ENCODE results near the gene TAF10. TPM values are rescaled to one million over a fixed set of nuclear protein-coding genes. Genes with fewer than 3 reads are reported as not detected.

TAF10 gene
- polyA plus RNA-seq, 1 of the 3 experiments (the other 2 are of a cell fraction) = 213 TPM

- Histone ChIP-seq H3K4me2 (no peak overlapping the region), H2AFZ (ENCODE audit: low read depth) (no peak overlapping the region), H3K4me1 (ENCODE audit: control insufficient read depth in 1 of 2, insufficient read depth in 2 of 2, low read depth in 1 of 2, low read length in 1 of 2) (peaks cover 4 to 6% of the 10 kb centered on the region in 2 experiments; a peak in 3 of 4 replicates), H3K36me3 (replicated peaks in 1 of 2; ENCODE audit: control insufficient read depth in 1 of 2, insufficient read depth in 2 of 2, low read length in 1 of 2) (no peaks in the 10 kb centered on the region), H4K20me1 (ENCODE audit: insufficient read depth) (no peaks in the 10 kb centered on the region), H3K9me3 (no peaks in the 10 kb centered on the region), H3K4me3 (ENCODE audit: low read depth in 2 of 2, low read length in 1 of 2) (no peak overlapping the region), H3K9ac (no peak overlapping the region), H3K27me3 (ENCODE audit: insufficient read depth) (no peaks in the 10 kb centered on the region), H3F3A (replicated peaks; ENCODE audit: insufficient read depth) (no peaks in the 10 kb centered on the region), H3K79me2 (ENCODE audit: insufficient read depth) (no peaks in the 10 kb centered on the region), H3K9me2 (no peaks in the 10 kb centered on the region), H3K27ac (ENCODE audit: low read depth in 2 of 2, low read length in 1 of 2) (no peak overlapping the region)
- TF ChIP-seq SIN3A (IDR thresholded peaks at IDR 0.05; ENCODE audit: borderline replicate concordance, low read depth, low read length) (no peak), EP300 (IDR thresholded peaks at IDR 0.05; ENCODE audit: borderline replicate concordance in 1 of 2, low read depth in 1 of 2, low read length in 1 of 2) (no peak), MAX (IDR thresholded peaks at IDR 0.05; ENCODE audit: low read depth) (no peak), TEAD4 (IDR thresholded peaks at IDR 0.05; ENCODE audit: borderline replicate concordance, insufficient read depth) (no peak), CHD2 (IDR thresholded peaks at IDR 0.05; ENCODE audit: low read length, partially characterized antibody) (no peak), MEF2A (IDR thresholded peaks at IDR 0.05; ENCODE audit: borderline replicate concordance, low read depth) (no peak), NFIC (IDR thresholded peaks at IDR 0.05; ENCODE audit: borderline replicate concordance) (no peak), YY1 (IDR thresholded peaks at IDR 0.05; ENCODE audit: low read depth) (no peak)
- no peak for DNase-seq
- 93% methylated on average over 8 of the region's 13 CpGs for WGBS (ENCODE audit: low lambda C conversion rate)
- ChIA-PET CTCF (no interaction called here), POLR2A (no interaction called here)
Measured at GRCh38 chr11:6566704-6567370, 45.2 kb downstream of the TAF10 start.

DNA sequence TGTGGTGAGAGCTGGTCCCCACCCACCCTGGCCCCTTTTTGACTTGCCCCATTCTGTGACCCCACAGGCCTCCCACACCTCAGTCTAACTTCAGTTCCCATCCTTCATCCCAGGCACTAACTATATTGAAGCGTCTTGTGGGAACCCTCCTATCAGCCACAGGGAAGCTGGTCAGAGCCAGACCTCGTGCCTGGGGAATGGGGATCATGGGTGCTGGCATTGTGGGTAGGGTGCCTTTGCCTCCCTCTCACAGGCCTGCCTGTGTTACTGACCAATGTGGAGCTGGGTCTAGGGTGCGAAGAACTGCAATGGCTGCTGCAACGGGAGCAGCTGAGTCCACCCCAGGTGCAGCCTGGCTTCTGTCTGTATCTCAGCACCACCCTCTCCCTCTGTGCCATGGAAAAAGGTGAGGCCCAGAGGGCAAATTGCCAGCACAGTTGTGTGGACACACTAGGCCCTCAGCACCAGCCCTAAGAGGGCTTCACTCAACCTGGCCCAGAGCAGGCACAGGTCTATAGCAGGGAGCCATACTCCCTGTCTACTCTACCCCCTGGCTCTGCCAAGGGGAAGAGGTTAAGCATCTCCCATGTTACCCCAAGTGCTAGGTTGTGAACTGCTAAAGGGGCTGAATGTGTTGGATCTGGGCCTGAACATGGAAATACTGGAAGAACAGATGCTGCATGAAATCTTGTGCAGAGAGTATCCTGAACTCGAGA lies 45.9 kb downstream of the TAF10 start:
- Histone ChIP-seq H3K9ac (no peak overlapping the region), H3F3A (replicated peaks; ENCODE audit: insufficient read depth) (no peaks in the 10 kb centered on the region), H3K9me3 (no peaks in the 10 kb centered on the region), H3K79me2 (ENCODE audit: insufficient read depth) (no peaks in the 10 kb centered on the region), H3K4me2 (no peak overlapping the region), H3K4me1 (ENCODE audit: control insufficient read depth in 1 of 2, insufficient read depth in 2 of 2, low read depth in 1 of 2, low read length in 1 of 2) (peaks cover 4 to 6% of the 10 kb centered on the region in 2 experiments; a peak in 3 of 4 replicates), H3K9me2 (no peaks in the 10 kb centered on the region), H3K27me3 (ENCODE audit: insufficient read depth) (no peaks in the 10 kb centered on the region), H3K27ac (ENCODE audit: low read depth in 2 of 2, low read length in 1 of 2) (no peak overlapping the region), H4K20me1 (ENCODE audit: insufficient read depth) (no peaks in the 10 kb centered on the region), H3K36me3 (replicated peaks in 1 of 2; ENCODE audit: control insufficient read depth in 1 of 2, insufficient read depth in 2 of 2, low read length in 1 of 2) (no peaks in the 10 kb centered on the region), H3K4me3 (ENCODE audit: low read depth in 2 of 2, low read length in 1 of 2) (no peak overlapping the region), H2AFZ (ENCODE audit: low read depth) (no peak overlapping the region)
- ChIA-PET POLR2A (no interaction called here), CTCF (no interaction called here)
- no peak for DNase-seq
- WGBS (ENCODE audit: low lambda C conversion rate) = 90% methylated on average over 4 of the region's 5 CpGs
- TF ChIP-seq NFIC (IDR thresholded peaks at IDR 0.05; ENCODE audit: borderline replicate concordance) (no peak), POLR2AphosphoS5 (IDR thresholded peaks at IDR 0.05; ENCODE audit: low read depth, low read length) (no peak), RXRA (IDR thresholded peaks at IDR 0.05; ENCODE audit: borderline replicate concordance, low read depth) (no peak)

- no peaks in the 10 kb centered on the region for H3K9me2 ChIP-seq
- H3K27me3 ChIP-seq (ENCODE audit: insufficient read depth) = no peaks in the 10 kb centered on the region
- peaks cover 4 to 6% of the 10 kb centered on the region in 2 experiments; a peak in 3 of 4 replicates for H3K4me1 ChIP-seq (ENCODE audit: control insufficient read depth in 1 of 2, insufficient read depth in 2 of 2, low read depth in 1 of 2, low read length in 1 of 2)
- H3K79me2 ChIP-seq (ENCODE audit: insufficient read depth) = no peaks in the 10 kb centered on the region
- 66% methylated on average over 2 of the region's 2 CpGs for WGBS (ENCODE audit: low lambda C conversion rate)
- H3K4me3 ChIP-seq (ENCODE audit: low read depth in 2 of 2, low read length in 1 of 2) = no peak overlapping the region
- no peak overlapping the region for H3K9ac ChIP-seq
- ChIA-PET POLR2A (no interaction called here), CTCF (interaction anchor here (0.6 kb wide), 1 partner anchor 23 kb away, joined by 3 read pairs; no protein-coding TSS in a partner anchor)
- H3K36me3 ChIP-seq (replicated peaks in 1 of 2; ENCODE audit: control insufficient read depth in 1 of 2, insufficient read depth in 2 of 2, low read length in 1 of 2) = no peaks in the 10 kb centered on the region
- H2AFZ ChIP-seq (ENCODE audit: low read depth) = no peak overlapping the region
- no peak overlapping the region for H3K4me2 ChIP-seq
- no peaks in the 10 kb centered on the region for H3K9me3 ChIP-seq
- no peaks in the 10 kb centered on the region for H4K20me1 ChIP-seq (ENCODE audit: insufficient read depth)
- DNase-seq = no peak
- H3K27ac ChIP-seq (ENCODE audit: low read depth in 2 of 2, low read length in 1 of 2) = no peak overlapping the region
- no peaks in the 10 kb centered on the region for H3F3A ChIP-seq (replicated peaks; ENCODE audit: insufficient read depth)
- TF ChIP-seq, protein P1, sequence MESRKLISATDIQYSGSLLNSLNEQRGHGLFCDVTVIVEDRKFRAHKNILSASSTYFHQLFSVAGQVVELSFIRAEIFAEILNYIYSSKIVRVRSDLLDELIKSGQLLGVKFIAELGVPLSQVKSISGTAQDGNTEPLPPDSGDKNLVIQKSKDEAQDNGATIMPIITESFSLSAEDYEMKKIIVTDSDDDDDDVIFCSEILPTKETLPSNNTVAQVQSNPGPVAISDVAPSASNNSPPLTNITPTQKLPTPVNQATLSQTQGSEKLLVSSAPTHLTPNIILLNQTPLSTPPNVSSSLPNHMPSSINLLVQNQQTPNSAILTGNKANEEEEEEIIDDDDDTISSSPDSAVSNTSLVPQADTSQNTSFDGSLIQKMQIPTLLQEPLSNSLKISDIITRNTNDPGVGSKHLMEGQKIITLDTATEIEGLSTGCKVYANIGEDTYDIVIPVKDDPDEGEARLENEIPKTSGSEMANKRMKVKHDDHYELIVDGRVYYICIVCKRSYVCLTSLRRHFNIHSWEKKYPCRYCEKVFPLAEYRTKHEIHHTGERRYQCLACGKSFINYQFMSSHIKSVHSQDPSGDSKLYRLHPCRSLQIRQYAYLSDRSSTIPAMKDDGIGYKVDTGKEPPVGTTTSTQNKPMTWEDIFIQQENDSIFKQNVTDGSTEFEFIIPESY (IDR thresholded peaks at IDR 0.05; ENCODE audit: borderline replicate concordance, low read depth) = no peak
- no peak for TF ChIP-seq CHD2 (IDR thresholded peaks at IDR 0.05; ENCODE audit: low read length, partially characterized antibody)
- TF ChIP-seq FOSL2 (IDR thresholded peaks at IDR 0.05; ENCODE audit: borderline replicate concordance, low read depth) = no peak
- no peak for TF ChIP-seq CTCF (IDR thresholded peaks at IDR 0.05)
- no peak for TF ChIP-seq MXI1 (IDR thresholded peaks at IDR 0.05; ENCODE audit: low read depth, low read length)
- no peak for TF ChIP-seq GABPA (IDR thresholded peaks at IDR 0.05; ENCODE audit: low read depth)
- no peak for TF ChIP-seq SMC3 (IDR thresholded peaks at IDR 0.05; ENCODE audit: low read depth, low read length)
- no peak for TF ChIP-seq EZH2phosphoT487 (IDR thresholded peaks at IDR 0.05; ENCODE audit: borderline replicate concordance, low read depth)
- no peak for TF ChIP-seq RXRA (IDR thresholded peaks at IDR 0.05; ENCODE audit: borderline replicate concordance, low read depth)
Measured at GRCh38 chr11:6565325-6565724, 46.7 kb downstream of the TAF10 start.

Measured in SK-N-SH (cell line).